Calu3 (cell line): ENCODE results near the gene GJC1. TPM values are rescaled to one million over a fixed set of nuclear protein-coding genes. Genes with fewer than 3 reads are reported as not detected.

Source experiments
- BruUV-seq: library from RNA; stranded (reverse); fragments of 400-500 nt; replicated peaks from 2 replicates; lab custom pipeline; 2021; lab: Mats Ljungman, UMichigan
- CTCF ChIA-PET: fragments of 300-600 bp; sonication (Branson Sonifier 250); formaldehyde crosslinking; loops from one replicate; lab custom pipeline; 2022; ENCODE audit warnings: antibody characterized with exemption; lab: Charles Lee
- DNase-seq: peaks from one replicate; pipeline ENCODE4 v3.0.0; 2022
- H3K27ac Mint-ChIP-seq: one replicate; pipeline ENCODE4 v1.8.0; 2022; ENCODE audit warnings: mixed read lengths; ENCODE audit not compliant: unreplicated experiment
- H3K27me3 Mint-ChIP-seq: one replicate; pipeline ENCODE4 v1.8.0; 2022; ENCODE audit warnings: mixed read lengths; ENCODE audit not compliant: unreplicated experiment
- H3K36me3 Mint-ChIP-seq: one replicate; pipeline ENCODE4 v1.8.0; 2022; ENCODE audit warnings: mild to moderate bottlenecking, moderate library complexity, mixed read lengths; ENCODE audit not compliant: insufficient read depth, unreplicated experiment
- H3K4me1 Mint-ChIP-seq: one replicate; pipeline ENCODE4 v1.8.0; 2022; ENCODE audit warnings: mild to moderate bottlenecking, low read depth, mixed read lengths; ENCODE audit not compliant: unreplicated experiment
- H3K4me3 Mint-ChIP-seq: one replicate; pipeline ENCODE4 v1.8.0; 2022; ENCODE audit warnings: mild to moderate bottlenecking, low read depth, moderate library complexity, mixed read lengths; ENCODE audit not compliant: unreplicated experiment
- H3K9me3 Mint-ChIP-seq: one replicate; pipeline ENCODE4 v1.8.0; 2022; ENCODE audit warnings: low read depth, mixed read lengths; ENCODE audit not compliant: unreplicated experiment
- intact Hi-C: fragments of 100-400 bp; cut with micrococcal nuclease; formaldehyde crosslinking; loops from one replicate; pipeline ENCODE4 v1.10.0; 2022; ENCODE audit not compliant: unreplicated experiment
- total RNA-seq: library from RNA; stranded (reverse); gene quantifications from 2 replicates; pipeline ENCODE4 v1.2.3, GENCODE V29; 2022
- TF ChIP-seq, protein P1 (sequence below): fragments of 200-600 bp; IDR thresholded peaks from one replicate; pipeline ENCODE4 v1.8.0; 2022; ENCODE audit warnings: antibody characterized with exemption; ENCODE audit not compliant: unreplicated experiment

GJC1 gene
- total RNA-seq, 1 experiment from 2014 or later, result 114 TPM

DNA sequence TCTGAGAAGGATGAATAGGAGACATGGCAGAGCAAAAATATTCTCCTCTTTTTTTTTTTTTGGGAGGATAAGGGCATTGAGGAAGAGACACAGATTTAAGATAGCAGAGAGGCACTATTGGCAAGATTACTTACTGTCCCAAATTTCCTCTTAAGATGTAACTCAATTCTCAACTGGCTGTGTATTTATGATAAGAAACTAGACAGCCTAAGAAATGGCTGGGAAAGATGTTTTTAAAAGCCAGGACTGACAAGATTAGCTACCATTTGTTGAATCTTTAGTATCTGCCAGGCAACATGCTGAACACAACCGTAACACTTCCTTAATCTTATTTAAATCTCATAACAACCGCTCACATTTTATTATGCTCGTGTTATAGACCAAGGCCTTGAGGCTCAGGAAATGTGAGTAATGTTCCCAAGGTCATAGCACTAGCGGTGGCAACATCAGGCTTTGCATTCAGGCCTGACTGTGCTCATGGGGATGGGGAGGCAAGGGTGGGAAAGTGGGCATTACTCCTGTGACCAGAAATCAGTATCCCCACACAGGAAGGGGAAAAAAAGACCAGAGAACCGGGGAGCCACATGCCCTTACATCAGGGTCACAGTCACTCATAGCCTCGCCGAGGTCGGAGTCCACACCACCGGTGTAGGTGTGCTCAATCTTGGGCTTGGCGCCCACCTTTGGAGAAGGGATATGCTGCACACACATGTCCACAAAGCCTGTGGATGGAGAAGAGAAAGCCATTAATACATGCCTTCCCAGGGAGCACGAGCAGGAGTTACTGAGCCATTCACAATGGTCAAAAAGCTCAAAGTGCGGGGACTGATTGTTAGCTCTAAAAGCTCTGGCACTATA, 33.2 kb upstream of the GJC1 start:
- DNase-seq, result no peak
- Mint-ChIP-seq H3K27me3 (no peaks in the 10 kb centered on the region), H3K4me1 (no peaks in the 10 kb centered on the region), H3K27ac (no peak overlapping the region), H3K9me3 (no peaks in the 10 kb centered on the region), H3K4me3 (no peak overlapping the region), H3K36me3 (peaks cover 64% of the 10 kb centered on the region)
- no TSS peak for BruUV-seq
- intact Hi-C loops, result no loop called here
- CTCF ChIA-PET, result interaction anchor here (2.6 to 7.5 kb wide), 2 partner anchors 84 to 88 kb away, joined by 15 to 65 read pairs; no protein-coding TSS in a partner anchor
- TF ChIP-seq, protein P1, sequence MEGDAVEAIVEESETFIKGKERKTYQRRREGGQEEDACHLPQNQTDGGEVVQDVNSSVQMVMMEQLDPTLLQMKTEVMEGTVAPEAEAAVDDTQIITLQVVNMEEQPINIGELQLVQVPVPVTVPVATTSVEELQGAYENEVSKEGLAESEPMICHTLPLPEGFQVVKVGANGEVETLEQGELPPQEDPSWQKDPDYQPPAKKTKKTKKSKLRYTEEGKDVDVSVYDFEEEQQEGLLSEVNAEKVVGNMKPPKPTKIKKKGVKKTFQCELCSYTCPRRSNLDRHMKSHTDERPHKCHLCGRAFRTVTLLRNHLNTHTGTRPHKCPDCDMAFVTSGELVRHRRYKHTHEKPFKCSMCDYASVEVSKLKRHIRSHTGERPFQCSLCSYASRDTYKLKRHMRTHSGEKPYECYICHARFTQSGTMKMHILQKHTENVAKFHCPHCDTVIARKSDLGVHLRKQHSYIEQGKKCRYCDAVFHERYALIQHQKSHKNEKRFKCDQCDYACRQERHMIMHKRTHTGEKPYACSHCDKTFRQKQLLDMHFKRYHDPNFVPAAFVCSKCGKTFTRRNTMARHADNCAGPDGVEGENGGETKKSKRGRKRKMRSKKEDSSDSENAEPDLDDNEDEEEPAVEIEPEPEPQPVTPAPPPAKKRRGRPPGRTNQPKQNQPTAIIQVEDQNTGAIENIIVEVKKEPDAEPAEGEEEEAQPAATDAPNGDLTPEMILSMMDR, result no peak

DNA sequence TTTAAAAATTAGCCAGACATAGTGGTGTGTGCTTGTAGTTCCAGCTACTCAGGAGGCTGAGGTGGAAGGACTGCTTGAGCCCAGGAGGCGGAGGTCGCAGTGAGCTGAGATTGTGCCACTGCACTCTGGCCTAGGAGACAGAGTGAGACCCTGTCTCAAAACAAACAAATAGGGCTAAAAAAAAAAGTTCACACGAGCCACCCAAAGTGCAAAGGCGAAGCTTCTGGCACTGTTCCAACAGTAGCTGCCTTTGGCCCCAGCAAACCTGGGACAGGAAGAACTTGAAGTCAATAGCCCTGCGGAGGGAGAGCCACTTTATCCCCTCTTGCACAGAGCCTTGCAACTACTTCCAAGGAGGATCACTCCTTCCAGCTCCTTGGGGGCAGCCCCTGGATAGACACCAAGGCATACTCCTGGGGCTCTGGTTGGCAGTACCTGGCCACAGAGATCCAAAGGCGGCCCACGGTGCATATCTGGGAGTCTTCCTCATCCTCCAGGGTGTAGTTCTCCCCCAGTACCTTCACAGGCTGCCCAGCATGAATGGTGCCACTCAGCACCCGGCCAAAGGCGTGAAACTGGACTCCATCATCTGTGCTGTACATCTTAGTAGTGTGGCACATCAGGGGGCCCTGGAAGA, 32.3 kb upstream of the GJC1 start:
- H3K27ac Mint-ChIP-seq, result no peak overlapping the region
- DNase-seq, result no peak
- no peaks in the 10 kb centered on the region for H3K4me1 Mint-ChIP-seq
- no peaks in the 10 kb centered on the region for H3K9me3 Mint-ChIP-seq
- CTCF ChIA-PET, result interaction anchor here (0.6 to 7.5 kb wide), 4 partner anchors 29 to 570 kb away, joined by 3 to 65 read pairs (median 6); no protein-coding TSS in a partner anchor
- peaks cover 66% of the 10 kb centered on the region for H3K36me3 Mint-ChIP-seq
- TF ChIP-seq, protein P1, result no peak
- intact Hi-C loops, result no loop called here
- BruUV-seq, result no TSS peak
- no peak overlapping the region for H3K4me3 Mint-ChIP-seq
- H3K27me3 Mint-ChIP-seq, result no peaks in the 10 kb centered on the region

DNA sequence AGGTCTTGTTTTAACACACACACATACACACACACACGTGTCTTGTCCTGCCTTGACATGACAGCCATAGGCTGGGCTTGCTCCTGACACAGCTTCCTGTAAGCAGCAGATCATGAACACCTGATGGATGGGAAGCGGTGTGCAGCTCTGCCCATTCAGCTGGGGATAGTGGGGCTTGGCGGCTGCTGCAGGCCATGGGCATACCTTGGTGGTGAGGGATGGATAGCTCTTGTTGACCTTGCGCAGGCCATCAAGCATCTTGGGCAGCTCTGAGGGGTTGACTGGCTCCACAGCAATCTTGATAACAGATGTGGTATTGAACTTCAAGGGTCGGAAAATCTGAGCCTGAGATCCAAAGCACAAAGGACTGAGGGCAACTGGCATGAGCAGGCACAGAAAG, 29.6 kb upstream of the GJC1 start:
- CTCF ChIA-PET, result interaction anchor here (0.6 to 1.9 kb wide), 2 partner anchors 36 to 82 kb away, joined by 3 to 4 read pairs; no protein-coding TSS in a partner anchor
- Mint-ChIP-seq H3K9me3 (no peaks in the 10 kb centered on the region), H3K36me3 (peaks cover 82% of the 10 kb centered on the region), H3K27me3 (no peaks in the 10 kb centered on the region), H3K4me3 (no peak overlapping the region), H3K4me1 (no peaks in the 10 kb centered on the region), H3K27ac (no peak overlapping the region)
- DNase-seq, result no peak
- TF ChIP-seq, protein P1, result no peak
- intact Hi-C loops, result no loop called here
- no TSS peak for BruUV-seq

DNA sequence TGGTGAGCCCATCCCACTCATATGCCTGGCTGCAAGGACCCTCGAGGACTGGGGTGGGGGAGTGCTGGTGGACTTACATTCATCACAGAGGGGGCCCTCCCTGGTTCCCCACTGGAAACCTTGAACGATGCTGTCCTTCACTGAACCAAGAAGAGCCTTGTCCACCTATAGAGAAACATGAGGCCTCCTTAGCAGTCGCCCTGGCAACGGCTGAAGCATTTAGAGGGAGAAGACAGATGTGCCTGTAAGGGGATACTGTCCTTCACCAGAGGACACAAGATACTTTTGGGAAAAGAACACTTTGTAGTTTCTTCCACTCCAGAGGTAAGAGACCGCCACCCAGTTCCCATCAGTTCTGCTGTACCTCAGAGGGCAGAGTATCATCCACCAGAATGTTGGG, 24.1 kb upstream of the GJC1 start:
- intact Hi-C loops, result no loop called here
- Mint-ChIP-seq H3K4me1 (no peaks in the 10 kb centered on the region), H3K4me3 (no peak overlapping the region), H3K36me3 (peaks cover 85% of the 10 kb centered on the region), H3K9me3 (no peaks in the 10 kb centered on the region), H3K27ac (no peak overlapping the region), H3K27me3 (no peaks in the 10 kb centered on the region)
- CTCF ChIA-PET, result interaction anchor here (1.2 kb wide), 1 partner anchor 9 kb away, joined by 8 read pairs; no protein-coding TSS in a partner anchor
- BruUV-seq, result no TSS peak
- no peak for DNase-seq
- TF ChIP-seq, protein P1, result no peak
